Type B pancreatic cell (in vitro differentiated cells): Measurements from ENCODE around the gene PIM3. TPM values are rescaled to one million over a fixed set of nuclear protein-coding genes. Genes with fewer than 3 reads are reported as not detected.
A peak's percentile ranks its signal among the peaks of the same experiment; 100 is the strongest.
"Not testable (repeated sequence)": the region's sequence is repeated elsewhere in the genome, so short reads cannot be mapped to it uniquely, and the experiment has no call there.

Experiments
- DNase-seq: peaks from one replicate; pipeline ENCODE4 v3.0.0; 2021; ENCODE audit warnings: mixed read lengths; ENCODE audit not compliant: unreplicated experiment; ENCODE audit errors: extremely low spot score
- H3K27ac Mint-ChIP-seq: 2 replicates; pipeline ENCODE4 v1.8.0; 2021; ENCODE audit warnings: mild to moderate bottlenecking, mixed read lengths
- H3K27me3 Mint-ChIP-seq: 2 replicates; pipeline ENCODE4 v1.8.0; 2021; ENCODE audit warnings: mixed read lengths
- H3K36me3 Mint-ChIP-seq: 2 replicates; pipeline ENCODE4 v1.8.0; 2021; ENCODE audit warnings: mixed read lengths
- H3K4me1 Mint-ChIP-seq: one replicate; pipeline ENCODE4 v1.8.0; 2021; ENCODE audit warnings: mixed read lengths; ENCODE audit not compliant: unreplicated experiment
- H3K4me3 Mint-ChIP-seq: 2 replicates; pipeline ENCODE4 v1.8.0; 2021; ENCODE audit warnings: mild to moderate bottlenecking, mixed read lengths
- H3K9me3 Mint-ChIP-seq: 2 replicates; pipeline ENCODE4 v1.8.0; 2021; ENCODE audit warnings: mixed read lengths
- CTCF ChIP-seq: fragments of 200-600 bp; sonication (generic); conservative IDR thresholded peaks from 2 replicates; pipeline ENCODE4 v1.5.0; 2021; ENCODE audit warnings: antibody characterized with exemption, mild to moderate bottlenecking
- total RNA-seq: library from RNA; stranded (reverse); gene quantifications from 2 replicates; pipeline ENCODE4 v1.2.1, GENCODE V29; 2021; ENCODE audit warnings: low replicate concordance

The PIM3 gene
- total RNA-seq, 1 donor from 2014 or later = 36.7 TPM

- DNase-seq = no peak
- Mint-ChIP-seq H3K9me3 (no peaks in the 10 kb centered on the region), H3K4me3 (no peak overlapping the region), H3K27me3 (no peaks in the 10 kb centered on the region), H3K27ac (no peak overlapping the region), H3K4me1 (peaks cover 17% of the 10 kb centered on the region), H3K36me3 (no peaks in the 10 kb centered on the region)
- no peak for TF ChIP-seq CTCF
Observed at GRCh38 chr22:49943771-49944398, 16.7 kb upstream of the PIM3 start.

GRCh38 chr22:49944399-49944891, 16.1 kb upstream of the PIM3 start:
- Mint-ChIP-seq H3K4me3 (no peak overlapping the region), H3K27ac (no peak overlapping the region), H3K9me3 (no peaks in the 10 kb centered on the region), H3K27me3 (no peaks in the 10 kb centered on the region), H3K36me3 (no peaks in the 10 kb centered on the region), H3K4me1 (peaks cover 15% of the 10 kb centered on the region)
- no peak for DNase-seq
- TF ChIP-seq CTCF = no peak

- not testable (repeated sequence) for H3K36me3 Mint-ChIP-seq, H3K27me3 Mint-ChIP-seq, H3K4me3 Mint-ChIP-seq, DNase-seq, H3K9me3 Mint-ChIP-seq
- Mint-ChIP-seq H3K27ac (peak overlapping the region; percentile 77), H3K4me1 (peaks cover 12% of the 10 kb centered on the region)
Observed at GRCh38 chr22:49945042-49945794, 15.4 kb upstream of the PIM3 start.

- Mint-ChIP-seq H3K27me3 (no peaks in the 10 kb centered on the region), H3K4me3 (no peak overlapping the region), H3K27ac (peak overlapping the region; percentile 77), H3K4me1 (peaks cover 12% of the 10 kb centered on the region), H3K9me3 (no peaks in the 10 kb centered on the region), H3K36me3 (no peaks in the 10 kb centered on the region)
- TF ChIP-seq CTCF = no peak
- DNase-seq = no peak
Observed at GRCh38 chr22:49946612-49947295, 13.8 kb upstream of the PIM3 start.

- Mint-ChIP-seq H3K27me3 (no peaks in the 10 kb centered on the region), H3K36me3 (no peaks in the 10 kb centered on the region), H3K9me3 (no peaks in the 10 kb centered on the region), H3K4me3 (no peak overlapping the region), H3K4me1 (peaks cover 15% of the 10 kb centered on the region), H3K27ac (peak overlapping the region; percentile 77)
- no peak for TF ChIP-seq CTCF
- no peak for DNase-seq
Observed at GRCh38 chr22:49947296-49947622, 13.3 kb upstream of the PIM3 start.
